NCI-H146 treated with DMSO at 0.1 percent for 48 hours (cell line): Measurements from ENCODE around the gene MCF2L.
"Not testable (repeated sequence)": the region's sequence is repeated elsewhere in the genome, so short reads cannot be mapped to it uniquely, and the experiment has no call there.

Source experiments
- DNase-seq: peaks from one replicate; lab custom pipeline; 2025; ENCODE audit not compliant: unreplicated experiment; lab: John Stamatoyannopoulos, UW

The MCF2L gene, protein sequence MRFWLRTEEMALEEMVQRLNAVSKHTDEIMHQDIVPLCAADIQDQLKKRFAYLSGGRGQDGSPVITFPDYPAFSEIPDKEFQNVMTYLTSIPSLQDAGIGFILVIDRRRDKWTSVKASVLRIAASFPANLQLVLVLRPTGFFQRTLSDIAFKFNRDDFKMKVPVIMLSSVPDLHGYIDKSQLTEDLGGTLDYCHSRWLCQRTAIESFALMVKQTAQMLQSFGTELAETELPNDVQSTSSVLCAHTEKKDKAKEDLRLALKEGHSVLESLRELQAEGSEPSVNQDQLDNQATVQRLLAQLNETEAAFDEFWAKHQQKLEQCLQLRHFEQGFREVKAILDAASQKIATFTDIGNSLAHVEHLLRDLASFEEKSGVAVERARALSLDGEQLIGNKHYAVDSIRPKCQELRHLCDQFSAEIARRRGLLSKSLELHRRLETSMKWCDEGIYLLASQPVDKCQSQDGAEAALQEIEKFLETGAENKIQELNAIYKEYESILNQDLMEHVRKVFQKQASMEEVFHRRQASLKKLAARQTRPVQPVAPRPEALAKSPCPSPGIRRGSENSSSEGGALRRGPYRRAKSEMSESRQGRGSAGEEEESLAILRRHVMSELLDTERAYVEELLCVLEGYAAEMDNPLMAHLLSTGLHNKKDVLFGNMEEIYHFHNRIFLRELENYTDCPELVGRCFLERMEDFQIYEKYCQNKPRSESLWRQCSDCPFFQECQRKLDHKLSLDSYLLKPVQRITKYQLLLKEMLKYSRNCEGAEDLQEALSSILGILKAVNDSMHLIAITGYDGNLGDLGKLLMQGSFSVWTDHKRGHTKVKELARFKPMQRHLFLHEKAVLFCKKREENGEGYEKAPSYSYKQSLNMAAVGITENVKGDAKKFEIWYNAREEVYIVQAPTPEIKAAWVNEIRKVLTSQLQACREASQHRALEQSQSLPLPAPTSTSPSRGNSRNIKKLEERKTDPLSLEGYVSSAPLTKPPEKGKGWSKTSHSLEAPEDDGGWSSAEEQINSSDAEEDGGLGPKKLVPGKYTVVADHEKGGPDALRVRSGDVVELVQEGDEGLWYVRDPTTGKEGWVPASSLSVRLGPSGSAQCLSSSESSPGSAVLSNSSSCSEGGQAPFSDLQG

DNA sequence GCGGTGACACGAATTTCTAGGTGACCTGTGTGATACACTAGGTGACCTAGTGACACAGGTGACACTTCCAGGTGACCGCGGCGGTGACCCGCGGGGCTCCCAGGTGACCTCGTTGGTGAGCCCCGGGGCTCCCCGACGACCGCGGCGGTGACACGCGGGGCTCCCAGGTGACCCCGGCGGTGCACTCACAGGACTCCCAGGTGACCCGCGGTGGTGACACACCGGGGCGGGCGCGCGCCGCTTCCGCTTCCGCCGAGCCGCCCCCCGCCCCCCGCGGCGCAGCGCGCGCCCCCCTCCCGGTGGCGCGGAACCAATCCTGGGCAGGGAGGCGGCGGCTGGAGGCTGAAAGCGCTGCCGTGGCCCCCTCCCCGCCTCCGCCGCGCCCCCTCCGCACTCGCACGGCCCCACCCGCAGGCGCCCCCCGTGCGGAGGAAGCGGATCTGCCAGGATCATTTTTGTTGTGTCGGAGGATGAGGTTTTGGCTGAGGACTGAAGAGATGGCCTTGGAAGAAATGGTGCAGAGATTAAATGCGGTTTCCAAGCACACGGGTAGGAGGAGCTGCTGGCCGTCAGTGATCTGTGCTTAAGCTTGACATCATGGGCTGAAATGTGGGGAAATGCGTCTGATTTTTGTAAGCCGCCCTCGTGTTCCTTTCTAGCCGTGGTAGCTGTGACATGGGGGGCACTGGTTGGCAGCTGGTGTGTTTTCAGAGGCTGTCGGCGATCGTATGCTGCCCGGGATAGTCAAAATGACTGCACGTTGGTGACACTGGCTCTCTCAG is at the start of gene MCF2L:
Gene MCF2L (plus strand): TSS at position 305 of the 782 bp plus-strand sequence. CDS start 166 bp downstream, at position 471.
- peak; percentile 75 for DNase-seq

DNA sequence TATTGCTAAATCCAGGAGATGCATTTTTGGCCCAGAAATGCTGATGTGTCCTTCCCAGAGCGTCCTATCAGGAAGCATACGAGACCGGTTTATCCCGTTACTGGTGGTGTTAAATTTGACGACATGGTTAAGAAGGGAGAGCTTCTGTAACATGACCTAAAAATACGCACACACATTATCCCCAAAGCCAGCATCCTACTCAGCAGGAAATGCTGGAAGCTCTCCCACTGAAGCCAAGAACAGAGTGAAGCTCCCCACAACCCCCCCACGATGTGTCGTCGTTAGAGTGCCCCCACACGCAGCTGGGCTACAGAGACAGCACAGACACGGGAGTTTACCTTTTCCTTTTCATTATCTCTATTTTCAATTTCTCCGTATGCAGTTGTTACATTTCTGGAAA is 45.1 kb upstream of the MCF2L start:
- DNase-seq = no peak

DNA sequence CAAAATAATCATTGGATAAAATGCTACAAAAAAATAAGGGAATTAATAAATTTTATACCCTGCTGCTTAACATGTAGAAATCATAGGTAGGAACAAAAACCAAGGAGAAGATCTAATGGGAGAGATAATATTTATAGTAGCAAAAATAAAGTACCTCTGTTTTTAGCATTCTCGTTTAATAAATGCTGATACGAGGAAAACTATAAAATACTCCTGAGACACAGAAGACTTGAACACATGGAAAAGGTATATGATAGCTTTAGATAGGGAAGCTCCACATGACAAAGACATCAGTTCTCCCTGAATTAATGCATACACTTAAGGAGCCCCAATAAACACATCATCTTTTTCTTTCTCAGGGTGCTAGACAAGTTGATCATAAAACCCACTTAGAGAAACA is 44.6 kb upstream of the MCF2L start:
- DNase-seq = no peak

DNA sequence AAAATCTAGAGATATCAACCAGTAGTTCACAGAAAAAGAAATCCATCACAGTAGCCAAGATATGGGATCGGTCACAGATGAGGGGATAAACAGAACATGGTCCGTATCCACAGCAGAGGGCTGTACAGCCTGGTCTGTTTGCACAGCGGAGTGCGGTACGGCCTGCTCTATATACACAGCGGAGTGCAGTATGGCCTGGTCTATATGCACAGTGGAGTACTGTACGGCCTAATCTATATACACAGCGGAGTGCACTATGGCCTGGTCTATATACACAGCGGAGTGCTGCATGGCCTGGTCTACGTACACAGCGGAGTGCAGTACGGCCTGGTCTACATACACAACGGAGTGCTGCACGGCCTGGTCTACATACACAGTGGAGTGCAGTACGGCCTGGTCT is 43.0 kb upstream of the MCF2L start:
- no peak for DNase-seq

DNA sequence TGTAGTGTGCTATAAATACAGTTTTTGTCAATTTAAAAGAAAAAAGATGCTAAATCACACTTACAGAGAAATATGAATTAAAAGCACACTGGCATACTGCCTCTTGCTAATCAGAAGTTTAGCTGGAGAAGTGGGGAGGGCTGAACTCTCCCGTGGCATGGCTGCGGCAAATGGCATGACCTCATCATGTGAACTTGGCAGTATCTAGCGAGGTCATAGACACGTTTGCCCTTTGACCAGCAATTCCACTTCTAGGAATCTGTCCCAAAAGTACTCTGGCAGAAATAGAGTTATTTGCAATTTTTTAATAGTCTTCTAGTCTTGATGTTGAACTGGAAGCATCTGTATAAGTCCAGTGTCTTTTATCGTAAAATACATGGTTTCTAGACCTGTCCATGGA is 42.0 kb upstream of the MCF2L start:
- no peak for DNase-seq

DNA sequence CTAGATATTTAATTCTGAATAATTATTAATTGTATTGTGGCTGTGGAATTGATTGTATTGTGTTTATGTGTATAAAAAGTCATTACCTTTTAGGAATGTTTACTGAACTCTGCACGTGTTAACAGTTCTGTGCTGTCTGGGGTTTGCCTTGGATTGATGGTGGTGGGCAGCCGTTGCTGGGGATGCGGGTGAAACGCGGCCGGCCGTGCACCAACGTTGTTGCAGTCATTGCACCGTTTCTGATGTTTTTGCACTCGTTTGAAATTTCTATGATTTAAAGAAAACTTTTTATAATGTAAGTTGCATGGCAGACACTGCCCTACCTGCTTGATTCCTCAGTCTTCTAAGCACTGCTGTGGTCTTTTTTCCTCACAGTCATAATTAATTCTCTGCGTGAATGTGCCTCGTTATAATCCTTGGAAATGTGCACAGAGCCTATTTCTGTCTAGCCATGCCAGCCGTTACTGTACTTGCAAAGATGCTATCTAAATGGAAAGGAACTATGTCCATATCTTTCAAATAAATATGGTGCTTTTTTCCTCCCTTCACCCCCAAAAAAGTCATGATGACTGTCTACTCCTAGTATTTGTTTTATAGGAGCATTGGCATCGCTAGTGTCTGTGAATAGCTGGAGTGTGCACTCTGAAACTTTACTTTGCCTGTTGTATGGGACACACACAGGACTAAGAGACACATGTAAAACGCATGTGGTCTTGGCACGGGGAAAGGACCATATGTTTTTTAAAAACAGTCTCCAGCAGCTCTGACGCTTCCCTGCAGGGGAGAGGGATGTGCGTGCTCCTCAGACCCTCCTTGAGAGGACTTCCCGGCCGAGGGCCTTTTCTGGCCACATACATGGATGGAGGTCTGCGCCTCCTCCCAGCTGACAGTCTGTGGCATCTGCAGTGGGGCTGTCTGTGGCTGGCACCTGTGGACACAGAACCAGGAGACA is 40.7 kb upstream of the MCF2L start:
- DNase-seq = no peak

DNA sequence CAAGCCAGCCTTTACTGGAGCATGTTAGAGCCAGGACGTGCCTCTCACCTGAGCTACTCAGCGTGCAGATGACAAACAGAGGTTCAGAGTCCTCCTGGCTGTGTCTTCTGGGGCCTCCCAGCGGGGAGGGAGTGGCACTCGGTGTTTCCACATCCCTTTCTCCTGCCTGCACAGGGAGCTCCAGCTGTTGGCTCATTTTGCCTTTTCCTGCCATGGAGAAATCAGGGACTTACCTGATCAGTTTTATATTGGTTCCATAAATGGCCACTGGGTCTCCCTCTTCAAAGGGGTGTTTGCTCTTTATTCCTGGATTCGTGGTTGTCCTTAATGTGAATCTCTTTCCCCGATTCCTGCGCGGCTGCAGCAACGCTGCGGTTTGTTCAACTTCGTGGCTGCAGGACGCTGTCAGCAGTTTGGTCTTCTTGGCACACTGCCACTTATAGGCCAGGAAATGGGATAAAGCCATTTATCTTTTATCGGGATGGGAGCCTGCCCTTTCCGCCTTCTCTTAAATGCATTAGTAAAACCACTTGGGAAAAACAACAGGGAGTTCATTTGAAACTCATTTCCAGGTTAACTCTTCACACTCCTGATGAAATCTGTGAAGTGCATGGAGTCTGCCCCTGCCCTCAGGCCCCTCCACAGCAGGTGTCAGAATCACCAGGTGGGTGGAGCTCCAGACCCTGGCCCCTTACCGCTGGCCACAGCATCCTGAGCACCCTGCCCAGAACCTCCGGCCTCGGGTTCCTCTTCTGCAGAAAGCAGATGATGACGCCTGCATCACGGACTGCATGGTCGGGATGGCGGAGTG is 39.8 kb upstream of the MCF2L start:
- DNase-seq = peak; percentile 80

DNA sequence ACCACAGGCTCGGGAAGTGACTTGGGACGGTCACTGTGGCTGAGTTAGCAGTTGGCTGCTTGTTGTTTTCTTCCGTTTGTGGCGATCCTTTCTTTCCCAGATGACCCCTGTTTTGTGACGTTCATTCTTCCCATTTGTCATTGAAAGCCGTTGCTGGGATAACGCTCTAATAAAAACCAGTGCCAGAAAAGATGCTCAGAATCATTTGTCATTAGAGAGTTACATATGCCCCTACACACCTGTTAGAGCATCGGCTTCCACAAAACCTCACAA is 39.3 kb upstream of the MCF2L start:
- DNase-seq = no peak

DNA sequence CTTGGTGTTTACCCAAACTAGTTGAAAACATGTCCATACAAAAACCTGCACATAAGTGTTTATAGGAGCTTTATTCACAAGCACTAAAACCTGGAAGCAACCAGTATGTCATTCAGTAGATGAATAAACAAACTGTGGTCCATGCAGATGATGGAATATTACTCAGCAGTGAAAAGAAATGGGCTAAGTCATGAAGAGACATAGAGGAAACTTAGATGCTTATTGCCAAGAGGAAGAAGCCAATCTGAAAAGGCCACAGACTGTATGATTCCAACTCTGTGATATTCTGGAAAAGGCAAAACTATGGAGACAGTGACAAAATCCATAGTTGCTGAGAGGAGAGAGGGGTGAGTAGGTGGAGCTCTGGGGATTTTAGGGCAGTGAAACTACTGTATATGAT is 38.8 kb upstream of the MCF2L start:
- DNase-seq = no peak

DNA sequence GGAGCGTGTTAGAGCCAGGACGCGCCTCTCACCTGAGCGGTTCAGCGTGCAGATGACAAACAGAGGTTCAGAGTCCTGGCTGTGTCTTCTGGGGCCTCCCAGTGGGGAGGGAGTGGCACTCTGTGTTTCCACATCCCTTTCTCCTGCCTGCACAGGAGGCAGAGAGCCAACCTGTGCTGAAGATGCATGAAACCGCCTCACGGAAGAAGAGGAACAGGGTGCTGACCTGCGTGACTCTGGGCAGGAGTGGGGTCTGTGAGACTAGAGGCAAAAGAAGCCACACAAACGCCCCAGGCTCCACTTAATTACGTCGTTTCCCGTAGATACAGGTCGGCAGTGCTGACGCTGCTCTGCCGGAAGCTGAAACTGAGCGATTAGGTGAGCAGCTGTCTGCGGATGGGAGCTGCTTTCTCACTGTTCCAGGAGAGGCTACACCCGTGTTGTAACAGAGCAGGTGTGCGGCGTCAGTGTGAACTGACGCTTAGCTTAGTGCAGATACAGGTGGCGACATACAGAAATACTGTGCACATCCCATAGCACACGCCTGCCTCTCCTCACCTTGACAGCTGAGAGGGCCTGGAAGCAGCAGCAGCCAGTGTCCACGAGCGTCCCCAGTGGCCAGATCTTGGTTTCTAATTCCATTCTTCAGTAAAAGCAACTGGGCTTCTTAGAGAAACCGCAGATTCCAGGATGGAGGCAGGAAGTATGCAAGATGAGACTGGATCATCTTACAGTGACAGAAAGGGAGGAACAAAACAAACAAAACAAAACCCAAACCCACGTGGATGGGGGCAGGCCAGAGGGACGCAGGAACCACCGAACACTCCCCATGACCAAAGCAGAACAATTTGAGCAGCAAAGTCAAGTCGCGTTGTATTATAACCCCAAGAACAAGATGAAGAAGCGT is 37.7 kb upstream of the MCF2L start:
- DNase-seq = peak; percentile 92

DNA sequence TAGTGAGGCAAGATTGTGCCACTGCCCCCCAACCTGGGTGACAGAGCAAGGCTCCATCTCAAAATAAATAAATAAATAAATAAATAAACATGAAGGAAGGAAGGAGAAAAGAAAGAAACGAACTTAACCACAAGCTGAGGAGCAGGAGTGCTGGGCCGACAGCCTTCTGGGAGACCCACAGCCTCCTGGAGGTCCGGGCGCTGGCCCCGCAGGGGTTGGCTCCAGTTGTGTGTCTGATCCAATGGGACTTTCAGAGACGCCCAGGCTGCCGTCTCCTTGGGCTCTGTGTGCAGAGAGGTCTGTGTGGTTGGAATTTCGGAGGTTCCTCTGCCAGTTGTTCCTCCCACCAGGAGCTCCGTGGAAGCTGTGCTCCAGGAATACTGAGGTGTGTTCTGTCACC is 36.0 kb upstream of the MCF2L start:
- no peak for DNase-seq

DNA sequence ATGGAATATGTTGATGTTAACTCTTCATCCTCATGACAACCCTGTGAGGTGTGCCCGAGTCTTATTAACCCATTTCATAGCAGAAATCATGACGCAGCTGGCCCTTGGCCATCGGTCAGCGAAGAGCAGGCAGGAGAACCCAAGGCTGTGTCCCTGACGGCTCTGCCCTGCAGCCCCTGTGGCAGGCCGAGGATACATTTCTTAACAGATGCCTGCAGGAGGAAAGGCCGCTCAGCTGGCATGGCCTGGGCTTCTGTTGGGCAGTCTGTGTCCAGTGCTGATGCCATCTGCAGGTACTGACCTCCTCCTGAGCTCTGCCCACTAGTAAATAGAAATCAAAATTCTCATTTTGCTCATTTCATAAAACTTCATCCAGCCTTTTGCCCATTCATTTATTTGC is 35.4 kb upstream of the MCF2L start:
- DNase-seq = no peak

DNA sequence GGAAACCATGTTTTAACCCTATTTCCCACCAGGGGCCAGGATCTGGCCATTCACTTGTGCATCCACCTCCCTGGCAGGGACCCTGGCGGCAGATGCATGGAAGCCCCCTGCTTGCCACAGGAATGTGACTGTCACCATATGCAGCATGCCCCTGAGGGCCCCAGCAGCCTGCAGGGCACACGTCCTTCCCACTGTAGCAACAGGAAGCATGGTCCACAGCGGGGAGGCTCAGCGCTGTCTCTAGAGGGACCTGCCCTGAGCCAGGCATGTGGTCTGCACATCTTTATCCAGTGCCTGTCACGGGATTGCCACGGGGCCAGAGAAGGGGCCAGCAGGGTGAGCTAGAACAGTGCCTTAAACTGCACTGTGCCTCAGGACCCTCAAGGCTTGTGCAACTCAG is 34.9 kb upstream of the MCF2L start:
- DNase-seq = no peak

DNA sequence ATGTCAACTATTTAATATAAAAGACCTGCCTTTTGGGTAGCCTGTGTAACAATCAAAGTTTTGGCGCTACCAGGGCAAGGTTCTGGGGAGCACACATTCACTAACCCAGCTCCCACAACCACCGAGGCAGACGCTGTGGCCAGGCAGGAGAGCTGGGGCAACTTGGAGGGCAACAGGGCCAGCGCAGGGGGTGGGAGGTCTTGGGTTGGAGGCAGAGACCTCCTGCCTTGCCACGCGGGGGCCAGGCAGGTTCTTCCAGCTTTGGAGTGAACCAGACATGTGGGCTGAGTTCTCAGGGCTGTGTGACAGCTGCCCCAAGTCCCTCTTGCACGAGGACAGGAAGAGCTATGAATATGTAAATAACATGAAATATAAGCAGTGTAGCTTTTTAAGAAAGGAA is 30.3 kb upstream of the MCF2L start:
- DNase-seq = no peak

DNA sequence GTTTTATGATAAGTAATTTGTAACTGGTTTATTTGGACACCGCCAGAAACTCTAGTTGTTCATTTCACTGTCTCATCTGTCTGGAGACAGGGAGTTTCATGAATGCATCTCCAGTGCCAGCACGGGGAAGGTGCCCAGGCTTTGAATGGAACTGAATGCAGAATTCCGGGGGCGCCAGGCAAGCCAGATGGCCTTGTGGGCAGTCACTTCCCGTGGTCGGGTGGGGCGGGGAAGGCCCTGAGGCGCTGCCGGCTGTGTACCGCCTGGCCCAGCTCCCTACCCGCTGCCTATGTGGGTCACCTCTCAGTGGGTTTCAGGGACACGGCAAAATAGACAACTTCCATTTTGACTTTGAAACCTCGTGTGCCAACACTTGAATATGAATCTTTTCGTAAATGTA is 28.8 kb upstream of the MCF2L start:
- no peak for DNase-seq

DNA sequence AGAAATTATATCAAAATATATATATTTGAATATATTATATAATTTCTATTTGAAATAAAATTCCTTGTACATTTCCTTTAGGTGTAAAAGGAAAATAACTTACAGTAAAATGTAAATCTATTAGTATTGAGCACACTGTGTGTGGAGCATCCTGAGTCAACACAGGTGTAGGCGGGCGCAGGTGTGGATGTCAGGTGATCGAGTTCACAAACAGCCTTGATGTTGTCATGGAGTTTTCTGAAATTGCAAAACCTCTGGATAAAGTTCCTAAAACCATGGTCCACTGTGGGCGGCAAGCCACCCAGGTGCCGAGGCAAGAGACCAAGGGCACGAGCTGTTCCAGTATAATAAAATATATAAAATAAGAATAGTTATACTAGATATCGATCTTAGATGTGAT is 27.7 kb upstream of the MCF2L start:
- DNase-seq = peak; percentile 19

DNA sequence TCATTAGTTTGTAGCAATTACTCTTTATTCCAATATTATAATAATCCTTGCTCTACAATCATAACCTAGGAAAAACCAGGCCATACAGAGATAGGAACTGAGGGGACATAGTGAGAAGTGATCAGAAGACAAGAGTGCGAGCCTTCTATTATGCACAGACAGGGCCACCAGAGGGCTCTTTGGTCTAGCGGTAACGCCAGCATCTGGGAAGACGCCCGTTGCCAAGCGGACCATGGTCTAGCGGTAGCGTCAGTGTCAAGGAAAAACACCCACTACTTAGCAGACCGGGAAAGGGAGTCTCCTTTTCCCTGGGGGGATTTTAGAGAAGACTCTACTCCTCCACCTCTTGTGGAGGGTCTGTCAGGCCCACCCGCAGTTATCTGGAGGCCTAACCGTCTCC is 27.2 kb upstream of the MCF2L start:
- DNase-seq = not testable (repeated sequence)

DNA sequence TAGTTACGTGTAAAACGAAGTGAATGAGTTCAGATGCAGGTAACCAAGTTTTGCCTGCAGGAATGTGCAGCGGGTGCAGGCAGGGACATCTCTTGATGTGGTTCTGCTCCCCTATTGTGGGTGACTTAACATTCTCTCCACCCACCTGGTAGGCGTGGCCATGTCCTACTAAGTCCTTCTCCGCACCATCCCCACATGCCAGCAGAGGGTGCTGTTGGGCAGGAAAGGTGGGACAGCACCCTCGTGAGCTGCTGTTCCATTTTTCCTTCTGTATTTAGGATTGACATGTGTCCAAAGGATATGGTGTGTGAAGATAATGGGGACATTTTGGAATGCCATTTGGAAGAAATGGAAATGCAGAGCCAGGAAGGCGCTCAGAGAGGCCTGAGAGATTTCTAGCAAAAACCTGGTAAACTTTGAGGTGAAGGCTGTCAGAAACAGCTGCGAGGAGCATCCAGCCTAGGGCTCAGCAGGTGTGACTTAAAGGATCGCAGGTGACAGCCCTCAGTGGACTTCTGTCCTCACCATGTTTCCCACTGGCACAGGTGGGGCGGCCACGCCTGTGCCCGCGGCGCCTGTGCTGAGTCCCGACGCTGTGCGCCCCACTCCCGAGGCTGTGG is 26.2 kb upstream of the MCF2L start:
- DNase-seq = peak; percentile 94
